ENCODE measurements around the gene LSR. TPM values are rescaled to one million over a fixed set of nuclear protein-coding genes. Genes with fewer than 3 reads are reported as not detected.

LSR gene
- total RNA-seq, 1 experiment from 2014 or later: 152 TPM

DNA sequence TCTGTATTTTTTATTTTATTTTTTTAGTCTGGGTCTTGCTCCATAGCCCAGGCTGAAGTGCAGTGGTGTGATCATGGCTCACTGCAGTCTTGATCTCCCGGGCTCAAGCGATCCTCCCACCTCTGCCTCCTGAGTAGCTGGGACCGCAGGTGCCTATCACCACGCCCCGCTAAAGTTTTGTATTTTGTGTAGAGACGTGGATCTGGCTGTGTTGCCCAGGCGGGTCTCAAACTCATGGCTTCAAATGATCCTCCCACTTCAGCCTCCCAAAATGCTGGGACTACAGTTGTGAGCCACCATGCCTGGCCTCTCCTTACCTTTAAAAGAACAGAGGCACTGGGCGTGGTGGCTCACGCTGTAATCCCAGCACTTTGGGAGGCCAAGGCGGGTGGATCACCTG is 38.9 kb downstream of the LSR start:
- no peak for DNase-seq
- no peaks in the 10 kb centered on the region for H3K79me2 ChIP-seq (ENCODE audit: insufficient read depth, low read length)
- H3K23me2 ChIP-seq (ENCODE audit: insufficient read length, low read depth, low read length, poor library complexity, severe bottlenecking): peaks cover 6% of the 10 kb centered on the region
- Mint-ChIP-seq H3K27me3 (ENCODE audit: low read depth) (peaks cover 16% of the 10 kb centered on the region), H3K4me1 (peaks cover 18 to 28% of the 10 kb centered on the region in 2 experiments), H3K27ac (no peak overlapping the region), H3K36me3 (ENCODE audit: insufficient read depth in 1 of 3, low read depth in 3 of 3) (no peaks in the 10 kb centered on the region), H3K9me3 (no peaks in the 10 kb centered on the region), H3K4me3 (no peak overlapping the region)
- H3K4me1 ChIP-seq (ENCODE audit: insufficient read depth, low read length): no peaks in the 10 kb centered on the region; the same call in 1 of the 2 replicates
- H2AK5ac ChIP-seq (ENCODE audit: insufficient read length, low read length): no peak overlapping the region
- no peak overlapping the region for H2BK5ac ChIP-seq (ENCODE audit: insufficient read length, low read length)
- H3K79me1 ChIP-seq (ENCODE audit: insufficient read depth, low read depth, low read length, poor library complexity, severe bottlenecking): no peaks in the 10 kb centered on the region
- H2BK120ac ChIP-seq (ENCODE audit: low read depth, low read length, poor library complexity, severe bottlenecking): no peak overlapping the region
- H3T11ph ChIP-seq (ENCODE audit: low read length): no peak overlapping the region
- H4K5ac ChIP-seq (ENCODE audit: insufficient read length, low read depth, low read length): no peak overlapping the region
- H2BK20ac ChIP-seq (ENCODE audit: low read depth, low read length, poor library complexity, severe bottlenecking): no peak overlapping the region
- H3K14ac ChIP-seq (ENCODE audit: insufficient read depth, low read length): no peak overlapping the region
- no peaks in the 10 kb centered on the region for H3K27me3 ChIP-seq (ENCODE audit: insufficient read depth, low read length)
- no CpG with 5 or more reads among the region's 10 CpGs for WGBS (ENCODE audit: extremely low coverage, insufficient read length, low lambda C conversion rate)
- no peak overlapping the region for H2AFZ ChIP-seq (ENCODE audit: low read length)
- H2BK12ac ChIP-seq (ENCODE audit: insufficient read length, low read depth, low read length): no peak overlapping the region
- no peak overlapping the region for H2BK15ac ChIP-seq (ENCODE audit: low read depth, low read length)
- H3K9me3 ChIP-seq (ENCODE audit: control insufficient read depth, low read depth, low read length): no peaks in the 10 kb centered on the region
- TF ChIP-seq, protein P1, sequence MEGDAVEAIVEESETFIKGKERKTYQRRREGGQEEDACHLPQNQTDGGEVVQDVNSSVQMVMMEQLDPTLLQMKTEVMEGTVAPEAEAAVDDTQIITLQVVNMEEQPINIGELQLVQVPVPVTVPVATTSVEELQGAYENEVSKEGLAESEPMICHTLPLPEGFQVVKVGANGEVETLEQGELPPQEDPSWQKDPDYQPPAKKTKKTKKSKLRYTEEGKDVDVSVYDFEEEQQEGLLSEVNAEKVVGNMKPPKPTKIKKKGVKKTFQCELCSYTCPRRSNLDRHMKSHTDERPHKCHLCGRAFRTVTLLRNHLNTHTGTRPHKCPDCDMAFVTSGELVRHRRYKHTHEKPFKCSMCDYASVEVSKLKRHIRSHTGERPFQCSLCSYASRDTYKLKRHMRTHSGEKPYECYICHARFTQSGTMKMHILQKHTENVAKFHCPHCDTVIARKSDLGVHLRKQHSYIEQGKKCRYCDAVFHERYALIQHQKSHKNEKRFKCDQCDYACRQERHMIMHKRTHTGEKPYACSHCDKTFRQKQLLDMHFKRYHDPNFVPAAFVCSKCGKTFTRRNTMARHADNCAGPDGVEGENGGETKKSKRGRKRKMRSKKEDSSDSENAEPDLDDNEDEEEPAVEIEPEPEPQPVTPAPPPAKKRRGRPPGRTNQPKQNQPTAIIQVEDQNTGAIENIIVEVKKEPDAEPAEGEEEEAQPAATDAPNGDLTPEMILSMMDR (conservative IDR thresholded peaks at IDR 0.05): no peak
- no peak overlapping the region for H3K4me2 ChIP-seq (ENCODE audit: insufficient read depth, insufficient read length, low read length)
- H3K23ac ChIP-seq (ENCODE audit: insufficient read length, low read depth, low read length): no peak overlapping the region
- H3K9ac ChIP-seq (ENCODE audit: extremely low read depth, insufficient read length, low read length): no peak overlapping the region
- H3K4ac ChIP-seq (ENCODE audit: low read depth, low read length): no peak overlapping the region
- H3K27ac ChIP-seq (ENCODE audit: insufficient read length, low read depth, low read length): no peak overlapping the region
- no peak overlapping the region for H4K91ac ChIP-seq (ENCODE audit: insufficient read length, low read depth, low read length)
- no peaks in the 10 kb centered on the region for H4K20me1 ChIP-seq (ENCODE audit: control insufficient read depth, insufficient read depth, insufficient read length)
- H3K18ac ChIP-seq (ENCODE audit: insufficient read length, low read depth, low read length): no peak overlapping the region
- H4K8ac ChIP-seq (replicated peaks; ENCODE audit: insufficient read length, low read depth, low read length): no peak overlapping the region
- no peak overlapping the region for H3K56ac ChIP-seq (ENCODE audit: insufficient read length, low read depth, low read length)
